A673 (cell line): Measurements from ENCODE around the gene ASPSCR1.

Source experiments
- CTCF ChIP-seq: fragments of 300-800, 200-600 bp; sonication (generic); conservative IDR thresholded peaks from 2 replicates; pipeline ENCODE4 v1.5.1; 2017; ENCODE audit warnings: low read depth, mild to moderate bottlenecking, antibody characterized with exemption, low read length, moderate library complexity, mixed read lengths
- EZH2 ChIP-seq: fragments of 200-600 bp; sonication (generic); IDR thresholded peaks from 2 replicates; pipeline ENCODE4 v1.6.1; 2017; ENCODE audit warnings: borderline replicate concordance, low read depth, mild to moderate bottlenecking, mixed read lengths, antibody characterized with exemption, low read length; ENCODE audit not compliant: poor library complexity, severe bottlenecking

- no peak for TF ChIP-seq CTCF
- no peak for TF ChIP-seq EZH2
Measured at GRCh38 chr17:81933178-81933699, 44.2 kb upstream of the ASPSCR1 start.
